C4-2B (cell line): Measurements from ENCODE around the gene NAT8.

ENCODE experiments used
- ZFX ChIP-seq: fragments of 450-650 bp; IDR thresholded peaks from 2 replicates; pipeline ENCODE4 v1.6.1; 2017
- TF ChIP-seq, protein P1 (sequence below): fragments of 450-650 bp; conservative IDR thresholded peaks from 2 replicates; pipeline ENCODE4 v1.5.1; 2017; ENCODE audit warnings: mild to moderate bottlenecking

DNA sequence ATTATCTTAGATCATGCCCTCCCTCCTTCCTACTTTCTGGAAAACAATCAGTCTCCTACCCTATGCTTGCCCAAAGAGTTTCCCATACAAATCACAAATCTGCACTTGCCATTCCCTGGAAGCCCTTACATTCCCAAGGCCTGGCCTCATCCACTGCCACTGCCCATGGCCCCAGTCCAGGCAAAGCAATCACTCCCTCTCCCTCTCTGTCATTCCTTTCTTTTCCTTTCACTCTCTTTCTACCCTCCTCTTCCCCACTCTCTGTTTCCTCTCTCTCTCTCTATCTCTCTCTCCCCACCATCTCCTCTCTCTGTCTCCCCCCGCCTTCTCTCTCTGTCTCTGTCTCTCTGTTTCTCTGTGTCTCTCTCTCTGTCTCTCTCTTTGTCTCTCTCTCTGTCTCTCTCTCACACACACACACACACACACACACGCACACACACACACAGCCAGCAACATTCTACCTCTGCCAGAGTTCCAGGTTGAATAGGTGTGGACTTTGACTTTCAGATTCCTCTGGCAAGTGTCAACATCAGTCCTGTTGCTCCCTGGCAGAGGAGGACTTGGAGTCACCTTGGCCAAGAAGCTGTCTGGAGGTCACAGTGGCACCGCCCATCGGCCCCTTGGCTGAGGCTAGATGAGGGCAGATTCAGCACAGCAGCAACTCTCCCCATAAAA, 43.7 kb upstream of the NAT8 start:
- TF ChIP-seq, protein P1, sequence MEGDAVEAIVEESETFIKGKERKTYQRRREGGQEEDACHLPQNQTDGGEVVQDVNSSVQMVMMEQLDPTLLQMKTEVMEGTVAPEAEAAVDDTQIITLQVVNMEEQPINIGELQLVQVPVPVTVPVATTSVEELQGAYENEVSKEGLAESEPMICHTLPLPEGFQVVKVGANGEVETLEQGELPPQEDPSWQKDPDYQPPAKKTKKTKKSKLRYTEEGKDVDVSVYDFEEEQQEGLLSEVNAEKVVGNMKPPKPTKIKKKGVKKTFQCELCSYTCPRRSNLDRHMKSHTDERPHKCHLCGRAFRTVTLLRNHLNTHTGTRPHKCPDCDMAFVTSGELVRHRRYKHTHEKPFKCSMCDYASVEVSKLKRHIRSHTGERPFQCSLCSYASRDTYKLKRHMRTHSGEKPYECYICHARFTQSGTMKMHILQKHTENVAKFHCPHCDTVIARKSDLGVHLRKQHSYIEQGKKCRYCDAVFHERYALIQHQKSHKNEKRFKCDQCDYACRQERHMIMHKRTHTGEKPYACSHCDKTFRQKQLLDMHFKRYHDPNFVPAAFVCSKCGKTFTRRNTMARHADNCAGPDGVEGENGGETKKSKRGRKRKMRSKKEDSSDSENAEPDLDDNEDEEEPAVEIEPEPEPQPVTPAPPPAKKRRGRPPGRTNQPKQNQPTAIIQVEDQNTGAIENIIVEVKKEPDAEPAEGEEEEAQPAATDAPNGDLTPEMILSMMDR = no peak
- TF ChIP-seq ZFX = no peak
